ENCODE data around the gene SRGAP1. TPM values are rescaled to one million over a fixed set of nuclear protein-coding genes. Genes with fewer than 3 reads are reported as not detected.

SRGAP1 gene
- total and polyA plus RNA-seq, 2 of the 8 experiments (the other 6 are each of a cell fraction or from before 2014, with no cell fraction given), result 3.2 to 7.3 TPM

DNA sequence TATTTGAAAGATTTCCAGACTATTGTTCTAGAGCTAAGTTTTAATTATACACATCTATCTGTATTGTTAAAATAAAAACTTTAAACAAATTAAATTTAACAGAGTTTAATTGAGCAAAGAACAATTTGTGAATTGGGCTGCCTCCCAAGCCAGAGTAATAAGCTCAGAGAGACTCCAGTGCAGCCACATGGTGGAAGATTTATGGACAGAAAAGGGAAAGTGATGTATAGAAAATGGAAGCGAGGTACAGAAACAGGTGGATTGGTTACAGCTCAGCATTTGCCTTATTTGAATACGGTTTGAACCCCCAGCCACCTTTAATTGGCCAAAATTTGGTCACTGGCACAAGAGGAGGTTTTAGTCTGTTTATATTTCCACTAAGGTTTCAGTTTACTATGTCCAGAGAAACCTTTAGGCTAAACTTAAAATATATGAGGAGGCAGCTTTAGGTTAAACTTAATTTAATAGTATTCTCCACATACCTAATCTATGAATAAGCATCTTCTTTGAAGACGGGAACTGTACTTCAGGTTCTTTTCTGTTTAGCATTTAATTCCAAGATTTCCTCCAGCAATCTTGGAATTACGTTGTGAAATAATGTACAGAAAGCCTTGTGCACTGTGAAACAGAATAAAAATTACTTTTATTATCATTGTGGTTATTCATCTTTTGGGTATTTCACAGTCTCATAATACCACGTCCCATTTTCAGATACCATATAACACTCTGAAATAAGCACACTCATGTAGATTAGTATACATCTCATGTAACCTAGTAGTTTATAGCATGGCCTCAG is 19.4 kb downstream of the SRGAP1 start (continued):
- TF ChIP-seq, protein P1, sequence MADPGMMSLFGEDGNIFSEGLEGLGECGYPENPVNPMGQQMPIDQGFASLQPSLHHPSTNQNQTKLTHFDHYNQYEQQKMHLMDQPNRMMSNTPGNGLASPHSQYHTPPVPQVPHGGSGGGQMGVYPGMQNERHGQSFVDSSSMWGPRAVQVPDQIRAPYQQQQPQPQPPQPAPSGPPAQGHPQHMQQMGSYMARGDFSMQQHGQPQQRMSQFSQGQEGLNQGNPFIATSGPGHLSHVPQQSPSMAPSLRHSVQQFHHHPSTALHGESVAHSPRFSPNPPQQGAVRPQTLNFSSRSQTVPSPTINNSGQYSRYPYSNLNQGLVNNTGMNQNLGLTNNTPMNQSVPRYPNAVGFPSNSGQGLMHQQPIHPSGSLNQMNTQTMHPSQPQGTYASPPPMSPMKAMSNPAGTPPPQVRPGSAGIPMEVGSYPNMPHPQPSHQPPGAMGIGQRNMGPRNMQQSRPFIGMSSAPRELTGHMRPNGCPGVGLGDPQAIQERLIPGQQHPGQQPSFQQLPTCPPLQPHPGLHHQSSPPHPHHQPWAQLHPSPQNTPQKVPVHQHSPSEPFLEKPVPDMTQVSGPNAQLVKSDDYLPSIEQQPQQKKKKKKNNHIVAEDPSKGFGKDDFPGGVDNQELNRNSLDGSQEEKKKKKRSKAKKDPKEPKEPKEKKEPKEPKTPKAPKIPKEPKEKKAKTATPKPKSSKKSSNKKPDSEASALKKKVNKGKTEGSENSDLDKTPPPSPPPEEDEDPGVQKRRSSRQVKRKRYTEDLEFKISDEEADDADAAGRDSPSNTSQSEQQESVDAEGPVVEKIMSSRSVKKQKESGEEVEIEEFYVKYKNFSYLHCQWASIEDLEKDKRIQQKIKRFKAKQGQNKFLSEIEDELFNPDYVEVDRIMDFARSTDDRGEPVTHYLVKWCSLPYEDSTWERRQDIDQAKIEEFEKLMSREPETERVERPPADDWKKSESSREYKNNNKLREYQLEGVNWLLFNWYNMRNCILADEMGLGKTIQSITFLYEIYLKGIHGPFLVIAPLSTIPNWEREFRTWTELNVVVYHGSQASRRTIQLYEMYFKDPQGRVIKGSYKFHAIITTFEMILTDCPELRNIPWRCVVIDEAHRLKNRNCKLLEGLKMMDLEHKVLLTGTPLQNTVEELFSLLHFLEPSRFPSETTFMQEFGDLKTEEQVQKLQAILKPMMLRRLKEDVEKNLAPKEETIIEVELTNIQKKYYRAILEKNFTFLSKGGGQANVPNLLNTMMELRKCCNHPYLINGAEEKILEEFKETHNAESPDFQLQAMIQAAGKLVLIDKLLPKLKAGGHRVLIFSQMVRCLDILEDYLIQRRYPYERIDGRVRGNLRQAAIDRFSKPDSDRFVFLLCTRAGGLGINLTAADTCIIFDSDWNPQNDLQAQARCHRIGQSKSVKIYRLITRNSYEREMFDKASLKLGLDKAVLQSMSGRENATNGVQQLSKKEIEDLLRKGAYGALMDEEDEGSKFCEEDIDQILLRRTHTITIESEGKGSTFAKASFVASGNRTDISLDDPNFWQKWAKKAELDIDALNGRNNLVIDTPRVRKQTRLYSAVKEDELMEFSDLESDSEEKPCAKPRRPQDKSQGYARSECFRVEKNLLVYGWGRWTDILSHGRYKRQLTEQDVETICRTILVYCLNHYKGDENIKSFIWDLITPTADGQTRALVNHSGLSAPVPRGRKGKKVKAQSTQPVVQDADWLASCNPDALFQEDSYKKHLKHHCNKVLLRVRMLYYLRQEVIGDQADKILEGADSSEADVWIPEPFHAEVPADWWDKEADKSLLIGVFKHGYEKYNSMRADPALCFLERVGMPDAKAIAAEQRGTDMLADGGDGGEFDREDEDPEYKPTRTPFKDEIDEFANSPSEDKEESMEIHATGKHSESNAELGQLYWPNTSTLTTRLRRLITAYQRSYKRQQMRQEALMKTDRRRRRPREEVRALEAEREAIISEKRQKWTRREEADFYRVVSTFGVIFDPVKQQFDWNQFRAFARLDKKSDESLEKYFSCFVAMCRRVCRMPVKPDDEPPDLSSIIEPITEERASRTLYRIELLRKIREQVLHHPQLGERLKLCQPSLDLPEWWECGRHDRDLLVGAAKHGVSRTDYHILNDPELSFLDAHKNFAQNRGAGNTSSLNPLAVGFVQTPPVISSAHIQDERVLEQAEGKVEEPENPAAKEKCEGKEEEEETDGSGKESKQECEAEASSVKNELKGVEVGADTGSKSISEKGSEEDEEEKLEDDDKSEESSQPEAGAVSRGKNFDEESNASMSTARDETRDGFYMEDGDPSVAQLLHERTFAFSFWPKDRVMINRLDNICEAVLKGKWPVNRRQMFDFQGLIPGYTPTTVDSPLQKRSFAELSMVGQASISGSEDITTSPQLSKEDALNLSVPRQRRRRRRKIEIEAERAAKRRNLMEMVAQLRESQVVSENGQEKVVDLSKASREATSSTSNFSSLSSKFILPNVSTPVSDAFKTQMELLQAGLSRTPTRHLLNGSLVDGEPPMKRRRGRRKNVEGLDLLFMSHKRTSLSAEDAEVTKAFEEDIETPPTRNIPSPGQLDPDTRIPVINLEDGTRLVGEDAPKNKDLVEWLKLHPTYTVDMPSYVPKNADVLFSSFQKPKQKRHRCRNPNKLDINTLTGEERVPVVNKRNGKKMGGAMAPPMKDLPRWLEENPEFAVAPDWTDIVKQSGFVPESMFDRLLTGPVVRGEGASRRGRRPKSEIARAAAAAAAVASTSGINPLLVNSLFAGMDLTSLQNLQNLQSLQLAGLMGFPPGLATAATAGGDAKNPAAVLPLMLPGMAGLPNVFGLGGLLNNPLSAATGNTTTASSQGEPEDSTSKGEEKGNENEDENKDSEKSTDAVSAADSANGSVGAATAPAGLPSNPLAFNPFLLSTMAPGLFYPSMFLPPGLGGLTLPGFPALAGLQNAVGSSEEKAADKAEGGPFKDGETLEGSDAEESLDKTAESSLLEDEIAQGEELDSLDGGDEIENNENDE (IDR thresholded peaks at IDR 0.05; ENCODE audit: insufficient replicate concordance, low read length), result no peak
- TF ChIP-seq SRF (IDR thresholded peaks at IDR 0.05; ENCODE audit: low read depth, low read length) (no peak), NANOG (IDR thresholded peaks at IDR 0.05; ENCODE audit: insufficient read depth, low read depth, low read length, poor library complexity, severe bottlenecking) (no peak), JUN (IDR thresholded peaks at IDR 0.05; ENCODE audit: low read depth, low read length) (no peak)
